H1 (cell line): ENCODE data around the gene SAFB2. TPM values are rescaled to one million over a fixed set of nuclear protein-coding genes. Genes with fewer than 3 reads are reported as not detected.

Experiments
- CTCF ChIA-PET: fragments of 300-600 bp; sonication (Branson Sonifier 250); formaldehyde crosslinking; loops from one replicate; lab custom pipeline; 2021; ENCODE audit not compliant: partially characterized antibody; lab: Charles Lee
- POLR2A ChIA-PET: fragments of 300-600 bp; sonication (Branson Sonifier 250); formaldehyde crosslinking; loops from one replicate; lab custom pipeline; 2021; ENCODE audit warnings: inconsistent platforms; ENCODE audit not compliant: partially characterized antibody; lab: Charles Lee
- DNase-seq, 2 experiments: peaks; one replicate each; pipeline versions ENCODE4 v3.0.0 to v3.0.0-alpha.2; 2010 to 2022; ENCODE audit warnings: low spot score in 2 of 2, low read depth in 1 of 2, mixed read lengths in 1 of 2
- FAIRE-seq: peaks from 2 replicates; lab custom pipeline; 2011; peaks lifted over from hg19 to GRCh38; lab: Jason Lieb, UNC
- H2AFZ ChIP-seq: 2 replicates; pipeline ENCODE4 v1.8.1; 2012; ENCODE audit warnings: low read length, inconsistent platforms
- H2AK5ac ChIP-seq: 2 replicates; pipeline ENCODE4 v1.6.1; 2013; ENCODE audit warnings: low read depth, low read length
- H2BK120ac ChIP-seq: replicated peaks from 2 replicates; pipeline ENCODE3; 2013; ENCODE audit warnings: low read depth, low read length, inconsistent platforms
- H2BK12ac ChIP-seq: 2 replicates; pipeline ENCODE4 v1.6.1; 2013; ENCODE audit warnings: low read depth, low read length
- H2BK15ac ChIP-seq: 2 replicates; pipeline ENCODE4 v1.6.1; 2013; ENCODE audit warnings: low read length
- H2BK20ac ChIP-seq: 2 replicates; pipeline ENCODE4 v1.6.1; 2013; ENCODE audit warnings: low read length
- H2BK5ac ChIP-seq: 2 replicates; pipeline ENCODE4 v1.6.1; 2013; ENCODE audit warnings: low read depth, low read length
- H3K14ac ChIP-seq: 2 replicates; pipeline ENCODE4 v1.6.1; 2013; ENCODE audit warnings: inconsistent platforms; ENCODE audit not compliant: insufficient read length
- H3K18ac ChIP-seq: 2 replicates; pipeline ENCODE4 v1.6.1; 2013; ENCODE audit warnings: low read length; ENCODE audit errors: extremely low read depth
- H3K23ac ChIP-seq: 2 replicates; pipeline ENCODE4 v1.6.1; 2013; ENCODE audit warnings: inconsistent platforms; ENCODE audit not compliant: insufficient read length
- H3K23me2 ChIP-seq: 2 replicates; pipeline ENCODE4 v1.6.1; 2013; ENCODE audit warnings: low read depth, low read length
- H3K27ac ChIP-seq: 2 replicates; pipeline ENCODE4 v1.6.1; 2011; ENCODE audit warnings: low read depth, low read length, inconsistent platforms
- H3K27me3 ChIP-seq, 4 experiments: replicated peaks in 1 of 4; 1 replicate in 1 of 4; 2 replicates in 3 of 4; pipeline versions ENCODE4 v1.6.1 to v1.8.1; 2011 to 2013; ENCODE audit warnings: low read length in 3 of 4, mild to moderate bottlenecking in 3 of 4, inconsistent platforms in 2 of 4, mixed read lengths in 2 of 4, moderate library complexity in 1 of 4; ENCODE audit not compliant: control insufficient read depth in 3 of 4, insufficient read depth in 3 of 4; ENCODE audit errors: extremely low read depth in 1 of 4
- H3K36me3 ChIP-seq, 4 experiments: 2 replicates each; pipeline versions ENCODE4 v1.6.1 to v1.8.1; 2011 to 2013; ENCODE audit warnings: mild to moderate bottlenecking in 4 of 4, low read length in 3 of 4, moderate library complexity in 2 of 4, control low read depth in 1 of 4, inconsistent platforms in 1 of 4; ENCODE audit not compliant: insufficient read depth in 4 of 4, control insufficient read depth in 2 of 4
- H3K4ac ChIP-seq: replicated peaks from 2 replicates; pipeline ENCODE3; 2013; ENCODE audit warnings: low read length, low read depth, mixed read lengths, inconsistent platforms; ENCODE audit not compliant: insufficient read length
- H3K4me1 ChIP-seq, 4 experiments: replicated peaks in 1 of 4; 1 replicate in 1 of 4; 2 replicates in 3 of 4; pipeline versions ENCODE4 v1.6.1 to v1.8.1; 2011 to 2013; ENCODE audit warnings: low read length in 3 of 4, inconsistent platforms in 2 of 4, mixed read lengths in 1 of 4; ENCODE audit not compliant: insufficient read depth in 4 of 4, control insufficient read depth in 3 of 4
- H3K4me2 ChIP-seq, 2 experiments: 2 replicates each; pipeline versions ENCODE4 v1.6.1 to v1.8.1; 2011 to 2013; ENCODE audit warnings: low read depth in 2 of 2, low read length in 2 of 2, control low read depth in 1 of 2, inconsistent platforms in 1 of 2, mild to moderate bottlenecking in 1 of 2; ENCODE audit not compliant: insufficient read depth in 1 of 2
- H3K4me3 ChIP-seq, 4 experiments: fragments of 200-600, 300-600 bp in 1 of 4; sonication (generic), shearing (Covaris generic), sonication (Bioruptor Twin) in 1 of 4; 2 replicates each; pipeline versions ENCODE4 v1.5.1 to v1.8.1; 2011 to 2016; ENCODE audit warnings: low read length in 4 of 4, low read depth in 3 of 4, control low read depth in 2 of 4, inconsistent platforms in 2 of 4, mild to moderate bottlenecking in 2 of 4, mixed read lengths in 1 of 4, moderate library complexity in 1 of 4; ENCODE audit not compliant: insufficient read depth in 2 of 4; ENCODE audit errors: extremely low read depth in 1 of 4
- H3K56ac ChIP-seq: replicated peaks from 2 replicates; pipeline ENCODE3; 2013; ENCODE audit warnings: low read depth, mild to moderate bottlenecking, mixed read lengths, low read length, inconsistent platforms; ENCODE audit not compliant: insufficient read length
- H3K79me1 ChIP-seq: 2 replicates; pipeline ENCODE4 v1.6.1; 2013; ENCODE audit warnings: low read depth, low read length, control low read depth
- H3K79me2 ChIP-seq, 2 experiments: 2 replicates each; pipeline versions ENCODE4 v1.6.1 to v1.8.1; 2012 to 2013; ENCODE audit warnings: low read length in 2 of 2, mild to moderate bottlenecking in 2 of 2, inconsistent platforms in 1 of 2; ENCODE audit not compliant: insufficient read depth in 2 of 2, control insufficient read depth in 1 of 2
- H3K9ac ChIP-seq, 4 experiments: replicated peaks in 1 of 4; 1 replicate in 1 of 4; 2 replicates in 3 of 4; pipeline versions ENCODE4 v1.6.1 to v1.8.1; 2011 to 2013; ENCODE audit warnings: low read depth in 3 of 4, low read length in 3 of 4, control low read depth in 2 of 4, mild to moderate bottlenecking in 2 of 4, moderate library complexity in 2 of 4, inconsistent platforms in 1 of 4; ENCODE audit errors: extremely low read depth in 1 of 4
- H3K9me3 ChIP-seq, 2 experiments: 2 replicates each; pipeline versions ENCODE4 v1.6.1 to v1.8.1; 2012 to 2013; ENCODE audit warnings: mild to moderate bottlenecking in 2 of 2, moderate library complexity in 2 of 2, control low read depth in 1 of 2, inconsistent platforms in 1 of 2, low read depth in 1 of 2, low read length in 1 of 2, mixed read lengths in 1 of 2; ENCODE audit not compliant: insufficient read depth in 2 of 2
- H4K20me1 ChIP-seq, 2 experiments: replicated peaks in 1 of 2; 2 replicates each; pipeline versions ENCODE3 to v1.8.1; 2011 to 2013; ENCODE audit warnings: inconsistent platforms in 2 of 2, low read length in 2 of 2, mild to moderate bottlenecking in 1 of 2; ENCODE audit not compliant: insufficient read depth in 2 of 2, control insufficient read depth in 1 of 2
- H4K5ac ChIP-seq: 2 replicates; pipeline ENCODE4 v1.6.1; 2013; ENCODE audit warnings: low read length, low read depth, mixed read lengths, inconsistent platforms; ENCODE audit not compliant: insufficient read length
- H4K8ac ChIP-seq: 2 replicates; pipeline ENCODE4 v1.8.0; 2013; ENCODE audit warnings: mild to moderate bottlenecking, moderate library complexity, low read length, inconsistent platforms; ENCODE audit not compliant: insufficient read depth; ENCODE audit errors: extremely low read depth
- H4K91ac ChIP-seq: replicated peaks from 2 replicates; pipeline ENCODE3; 2013; ENCODE audit warnings: low read length, mixed read lengths, inconsistent platforms; ENCODE audit not compliant: insufficient read length
- ASH2L ChIP-seq: fragments of 200-600, 300-600 bp; sonication (generic); IDR thresholded peaks from one replicate; pipeline ENCODE4 v1.7.1; 2017; ENCODE audit warnings: low read length
- BACH1 ChIP-seq: IDR thresholded peaks from 2 replicates; pipeline ENCODE4 v1.6.1; 2012; ENCODE audit warnings: low read length, improper control_type of control experiment
- KDM4A ChIP-seq: IDR thresholded peaks from one replicate; pipeline ENCODE4 v1.7.1; 2012; ENCODE audit warnings: low read depth, mild to moderate bottlenecking, moderate library complexity, low read length, inconsistent platforms; ENCODE audit not compliant: severe bottlenecking
- SRF ChIP-seq: IDR thresholded peaks from 2 replicates; pipeline ENCODE4 v1.6.1; 2011; ENCODE audit warnings: mild to moderate bottlenecking, low read depth, low read length, moderate library complexity
- TEAD4 ChIP-seq: IDR thresholded peaks from 2 replicates; pipeline ENCODE4 v1.6.1; 2012; ENCODE audit warnings: low read depth, low read length, inconsistent platforms, mixed read lengths
- WGBS, 2 experiments: shearing (Covaris generic) in 1 of 2; methylation state at CpG; one replicate each; pipeline versions ENCODE4 v1.1.6 to v1.1.7; 2013 to 2015; ENCODE audit warnings: low lambda C conversion rate in 2 of 2, mixed read lengths in 2 of 2, inconsistent platforms in 1 of 2, low coverage in 1 of 2, missing lambda C conversion rate in 1 of 2; ENCODE audit not compliant: insufficient replicate concordance in 2 of 2, insufficient coverage in 1 of 2, insufficient read length in 1 of 2; ENCODE audit errors: extremely low coverage in 1 of 2, missing lambda C conversion rate in 1 of 2; 5-methylcytosine and 5-hydroxymethylcytosine counted together
- polyA plus RNA-seq, 7 experiments: library from polyadenylated mRNA; depleted of rRNA in 3 of 7; stranded (reverse) in 5 of 7; unstranded in 2 of 7; fragments of >200 nt in 5 of 7; fragments of 200-250 nt in 2 of 7; gene quantifications; 1 replicate in 5 of 7; 2 replicates in 1 of 7; 4 replicates in 1 of 7; pipeline versions ENCODE4 v1.2.1 to v1.2.3, GENCODE V29; 2011 to 2013; ENCODE audit warnings: missing spikeins in 2 of 7, mixed read lengths in 2 of 7
- total RNA-seq: library from RNA; stranded (reverse); fragmentation: NEBNext Ultra II Directional; extraction: Animal tissue kit (Norgen Biotek cat#: 25700); gene quantifications from 2 replicates; pipeline ENCODE4 v1.2.1, GENCODE V29; 2021
- TF ChIP-seq, protein P1 (sequence below): IDR thresholded peaks from 2 replicates; pipeline ENCODE4 v1.6.1; 2012; ENCODE audit warnings: low read length, inconsistent platforms

The SAFB2 gene
- total and polyA plus RNA-seq, 2 of the 8 experiments (the other 6 are each of a cell fraction or from before 2014, with no cell fraction given): 14.8 to 63.8 TPM

DNA sequence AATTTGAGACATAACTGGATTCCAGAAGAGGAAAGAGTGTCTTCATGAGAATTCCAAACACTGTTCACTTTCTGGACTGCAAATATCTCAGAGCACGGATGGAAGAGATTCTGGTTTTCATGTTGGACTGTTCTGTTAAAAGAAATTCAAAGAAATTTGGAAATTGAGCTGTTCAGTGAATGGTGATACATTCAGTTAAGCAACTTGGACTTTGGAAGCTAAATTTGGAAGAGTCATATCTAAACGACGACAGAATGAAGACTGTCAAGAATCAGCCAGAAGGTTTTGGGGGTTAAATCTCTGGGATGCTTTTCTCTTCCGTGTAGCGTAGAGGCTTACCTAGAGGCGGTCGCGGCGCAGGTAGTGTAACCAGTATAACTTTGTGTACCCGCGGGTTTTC lies 25.9 kb upstream of the SAFB2 start:
- Histone ChIP-seq H2BK12ac (no peak overlapping the region), H3K27me3 (no peaks in the 10 kb centered on the region), H2BK15ac (no peak overlapping the region), H3K4me2 (no peak overlapping the region), H3K18ac (no peak overlapping the region), H4K5ac (no peak overlapping the region), H2BK120ac (no peak overlapping the region), H3K79me2 (peaks cover 0 to 31% of the 10 kb centered on the region in 2 experiments; a peak in 2 of 4 replicates), H3K14ac (no peak overlapping the region), H3K4me3 (no peak overlapping the region), H2BK20ac (no peak overlapping the region), H3K79me1 (peaks cover 2% of the 10 kb centered on the region; the same call in 1 of the 2 replicates), H2AK5ac (no peak overlapping the region), H2AFZ (no peak overlapping the region), H3K56ac (no peak overlapping the region), H2BK5ac (no peak overlapping the region), H3K23ac (no peak overlapping the region), H4K91ac (no peak overlapping the region), H4K20me1 (peaks cover 7 to 21% of the 10 kb centered on the region in 2 experiments), H3K23me2 (no peaks in the 10 kb centered on the region), H3K4me1 (no peaks in the 10 kb centered on the region), H3K9ac (no peak overlapping the region), H3K27ac (no peak overlapping the region), H3K36me3 (peaks cover 36 to 88% (median 81%) of the 10 kb centered on the region in 4 experiments), H3K4ac (no peak overlapping the region), H3K9me3 (no peaks in the 10 kb centered on the region), H4K8ac (no peak overlapping the region)
- 96% methylated on average over 9 of the region's 11 CpGs; no CpG with 5 or more reads in 1 of the 2 experiments for WGBS, 2 experiments
- CTCF ChIA-PET: no interaction called here
- DNase-seq (no peak), FAIRE-seq (no peak)
- TF ChIP-seq, protein P1, sequence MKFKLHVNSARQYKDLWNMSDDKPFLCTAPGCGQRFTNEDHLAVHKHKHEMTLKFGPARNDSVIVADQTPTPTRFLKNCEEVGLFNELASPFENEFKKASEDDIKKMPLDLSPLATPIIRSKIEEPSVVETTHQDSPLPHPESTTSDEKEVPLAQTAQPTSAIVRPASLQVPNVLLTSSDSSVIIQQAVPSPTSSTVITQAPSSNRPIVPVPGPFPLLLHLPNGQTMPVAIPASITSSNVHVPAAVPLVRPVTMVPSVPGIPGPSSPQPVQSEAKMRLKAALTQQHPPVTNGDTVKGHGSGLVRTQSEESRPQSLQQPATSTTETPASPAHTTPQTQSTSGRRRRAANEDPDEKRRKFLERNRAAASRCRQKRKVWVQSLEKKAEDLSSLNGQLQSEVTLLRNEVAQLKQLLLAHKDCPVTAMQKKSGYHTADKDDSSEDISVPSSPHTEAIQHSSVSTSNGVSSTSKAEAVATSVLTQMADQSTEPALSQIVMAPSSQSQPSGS: no peak
- no peak for TF ChIP-seq ASH2L
- TF ChIP-seq KDM4A: no peak
- no peak for TF ChIP-seq SRF
- no peak for TF ChIP-seq TEAD4
- no peak for TF ChIP-seq BACH1
- POLR2A ChIA-PET: interaction anchor here (1.0 kb wide), 1 partner anchor 52 kb away, joined by 3 read pairs; no protein-coding TSS in a partner anchor
